GM21423 (cell line): ENCODE measurements around the gene CCDC59.
"Not testable (repeated sequence)": the region's sequence is repeated elsewhere in the genome, so short reads cannot be mapped to it uniquely, and the experiment has no call there.

Source experiments
- ATAC-seq: cut with Tn5 transposase; IDR thresholded peaks from one replicate; pipeline ENCODE4 v1.9.1; 2021; ENCODE audit warnings: mild to moderate bottlenecking, moderate library complexity; ENCODE audit not compliant: unreplicated experiment

The CCDC59 gene, protein sequence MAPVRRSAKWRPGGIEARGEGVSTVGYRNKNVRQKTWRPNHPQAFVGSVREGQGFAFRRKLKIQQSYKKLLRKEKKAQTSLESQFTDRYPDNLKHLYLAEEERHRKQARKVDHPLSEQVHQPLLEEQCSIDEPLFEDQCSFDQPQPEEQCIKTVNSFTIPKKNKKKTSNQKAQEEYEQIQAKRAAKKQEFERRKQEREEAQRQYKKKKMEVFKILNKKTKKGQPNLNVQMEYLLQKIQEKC

GRCh38 chr12:82358200-82359114, at the start of gene CCDC59, which contains the start of gene METTL25:
Gene CCDC59, minus strand, starts transcription at chr12:82358387. Its CDS starts 11 bp downstream, at chr12:82358376.
Gene METTL25, plus strand, starts transcription at chr12:82358529. Its CDS starts 37 bp downstream, at chr12:82358566.
- ATAC-seq, result peak; percentile 92

GRCh38 chr12:82407481-82407880, 49.3 kb upstream of the CCDC59 start:
- ATAC-seq, result no peak

GRCh38 chr12:82406651-82407050, 48.5 kb upstream of the CCDC59 start:
- ATAC-seq, result no peak

DNA sequence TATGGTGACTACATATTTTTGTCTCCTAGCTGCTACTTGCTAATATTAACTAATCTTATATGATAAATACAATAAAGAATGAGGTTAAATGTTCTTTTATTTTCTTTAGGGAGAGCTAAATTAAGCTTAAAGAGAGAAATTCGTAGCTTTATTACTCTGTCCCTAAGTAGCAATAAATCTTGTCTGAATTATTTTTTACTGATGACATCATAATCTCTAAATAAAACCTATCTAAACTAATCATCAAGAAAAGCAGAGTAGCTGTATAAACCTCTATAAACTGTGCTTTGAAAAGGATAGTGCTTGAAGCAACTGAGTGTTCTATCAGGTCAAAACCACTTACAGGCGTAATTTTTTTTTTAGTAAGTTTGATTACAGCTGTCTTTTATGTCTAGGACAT, 42.6 kb upstream of the CCDC59 start:
- no peak for ATAC-seq

- ATAC-seq, result no peak
Measured at GRCh38 chr12:82398879-82399278, 40.7 kb upstream of the CCDC59 start.

GRCh38 chr12:82383930-82384552, 25.9 kb upstream of the CCDC59 start:
- ATAC-seq, result no peak

GRCh38 chr12:82378997-82379396, 20.8 kb upstream of the CCDC59 start:
- no peak for ATAC-seq

- ATAC-seq, result no peak
Measured at GRCh38 chr12:82375201-82375600, 17.0 kb upstream of the CCDC59 start.

DNA sequence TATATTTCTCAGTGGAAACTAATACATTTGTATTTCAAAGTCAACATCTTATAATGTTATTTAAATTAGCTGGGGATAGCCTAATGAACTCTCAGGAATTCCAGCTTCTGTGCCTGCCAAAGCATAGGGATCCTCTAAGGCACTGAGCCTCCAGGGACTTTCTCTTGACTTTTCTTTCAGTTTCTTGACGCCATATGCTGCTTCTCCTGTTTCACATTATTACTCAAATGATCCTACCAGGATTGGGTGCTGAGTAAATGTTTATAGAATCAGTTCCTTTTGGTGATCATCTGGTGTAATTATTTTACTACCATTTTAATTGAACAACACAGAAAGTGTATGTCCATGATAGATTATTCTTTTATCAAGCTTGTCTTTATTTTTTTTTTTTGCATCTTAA, 8.0 kb upstream of the CCDC59 start:
- ATAC-seq, result no peak

DNA sequence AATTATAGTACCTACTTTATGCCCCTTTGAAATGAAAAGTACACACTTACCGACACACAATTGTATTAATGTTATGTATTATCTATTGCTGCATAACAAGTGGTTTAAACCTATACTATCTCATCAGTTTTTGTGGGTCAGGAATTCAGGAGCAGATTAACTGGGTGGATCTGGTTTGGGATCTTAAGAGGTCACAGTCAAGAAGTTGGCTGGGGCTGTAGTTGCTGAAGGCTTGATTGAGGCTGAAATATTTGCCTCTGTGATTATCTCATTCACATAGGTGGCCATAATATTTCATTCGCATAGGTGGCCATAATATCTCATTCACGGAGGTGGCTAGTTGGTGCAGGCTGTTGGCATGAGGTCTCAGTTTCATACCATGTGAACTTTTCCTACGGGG, 5.8 kb upstream of the CCDC59 start:
- no peak for ATAC-seq

DNA sequence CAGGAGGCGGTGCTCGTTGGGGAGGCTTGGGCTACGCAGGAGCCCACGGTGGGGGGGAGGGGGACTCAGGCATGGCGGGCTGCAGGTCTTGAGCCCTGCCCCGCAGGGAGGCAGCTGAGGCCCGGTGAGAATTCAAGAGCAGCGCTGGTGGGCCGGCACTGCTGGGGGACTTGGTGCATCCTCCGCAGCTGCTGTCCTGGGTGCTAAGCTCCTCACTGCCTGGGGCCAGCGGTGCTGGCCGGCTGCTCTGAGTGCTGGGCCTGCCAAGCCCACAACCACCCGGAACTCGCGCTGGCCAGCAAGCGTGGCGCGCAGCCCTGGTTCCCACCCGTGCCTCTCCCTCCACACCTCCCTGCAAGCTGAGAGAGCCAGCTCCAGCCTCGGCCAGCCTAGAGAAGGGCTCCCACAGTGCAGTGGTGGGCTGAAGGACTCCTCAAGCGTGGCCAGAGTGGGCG, 3.3 kb upstream of the CCDC59 start:
- no peak for ATAC-seq

DNA sequence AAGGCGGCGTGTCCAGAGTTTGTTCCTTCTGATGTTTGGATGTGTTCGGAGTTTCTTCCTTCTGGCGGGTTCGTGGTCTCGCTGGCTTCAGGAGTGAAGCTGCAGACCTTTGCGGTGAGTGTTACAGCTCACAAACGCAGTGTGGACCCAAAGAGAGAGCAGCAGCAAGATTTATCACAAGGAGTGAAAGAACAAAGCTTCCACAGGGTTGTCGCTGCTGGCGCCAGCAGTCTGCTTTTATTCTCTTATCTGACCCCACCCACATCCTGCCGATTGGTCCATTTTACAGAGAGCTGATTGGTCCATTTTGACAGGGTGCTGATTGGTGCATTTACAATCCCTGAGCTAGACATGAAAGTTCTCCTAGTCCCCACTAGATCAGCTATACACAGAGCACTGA, 2.6 kb upstream of the CCDC59 start:
- not testable (repeated sequence) for ATAC-seq

GRCh38 chr12:82359115-82359478, 910 bp upstream of the CCDC59 start:
- ATAC-seq, result peak; percentile 24

DNA sequence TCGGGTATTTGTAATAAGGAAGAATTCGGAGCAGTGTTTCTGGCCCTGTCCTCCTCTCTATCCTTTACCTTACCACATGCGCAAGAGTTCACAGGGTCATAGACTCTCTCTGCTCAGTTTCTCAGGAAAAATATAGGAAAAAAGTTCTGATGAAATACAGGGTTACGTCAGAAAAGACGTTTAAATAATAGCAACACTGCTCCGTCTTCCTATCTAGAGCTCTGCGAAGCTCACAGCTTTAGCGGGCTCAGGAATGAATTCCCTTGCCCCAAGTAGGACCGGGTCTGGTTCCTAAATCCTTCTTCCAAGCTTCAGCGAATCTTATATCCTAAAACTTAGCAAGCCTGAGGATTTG, 365 bp downstream of the CCDC59 start:
- ATAC-seq, result no peak

DNA sequence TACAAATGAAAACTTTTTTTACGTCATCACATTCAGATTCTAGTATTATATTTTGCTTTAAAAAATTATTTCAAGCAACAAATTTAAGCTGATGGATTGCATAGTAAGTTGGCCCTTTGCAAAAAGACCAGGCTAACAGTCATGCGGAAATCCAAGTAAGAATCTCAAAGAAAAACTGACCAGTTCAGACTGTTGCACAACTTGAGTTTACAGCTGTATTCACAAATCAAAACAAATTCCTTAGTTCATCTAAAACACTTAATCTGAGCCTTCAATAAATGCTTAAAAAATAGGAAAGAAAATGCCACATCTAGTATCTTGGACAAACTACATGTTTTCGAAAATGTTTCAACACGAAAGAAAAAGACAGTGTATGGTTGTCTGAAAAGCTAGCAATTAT, 847 bp downstream of the CCDC59 start:
- ATAC-seq, result no peak

- ATAC-seq, result no peak
Measured at GRCh38 chr12:82351390-82351789, 6.8 kb downstream of the CCDC59 start.

- no peak for ATAC-seq
Measured at GRCh38 chr12:82350161-82350560, 8.0 kb downstream of the CCDC59 start.

GRCh38 chr12:82329508-82329907, 28.7 kb downstream of the CCDC59 start:
- ATAC-seq, result no peak

- no peak for ATAC-seq
Measured at GRCh38 chr12:82327861-82328260, 30.3 kb downstream of the CCDC59 start.

GRCh38 chr12:82326905-82327503, 31.2 kb downstream of the CCDC59 start:
- ATAC-seq, result no peak
